VCaP (cell line): ENCODE data around the gene APBA2.

Source experiments
- H3K27ac ChIP-seq: fragments of 450-650 bp; 2 replicates; pipeline ENCODE4 v1.5.1; 2017
- CTCF ChIP-seq: fragments of 450-650 bp; conservative IDR thresholded peaks from 2 replicates; pipeline ENCODE4 v1.5.1; 2017; ENCODE audit warnings: mild to moderate bottlenecking, moderate library complexity

APBA2 gene

DNA sequence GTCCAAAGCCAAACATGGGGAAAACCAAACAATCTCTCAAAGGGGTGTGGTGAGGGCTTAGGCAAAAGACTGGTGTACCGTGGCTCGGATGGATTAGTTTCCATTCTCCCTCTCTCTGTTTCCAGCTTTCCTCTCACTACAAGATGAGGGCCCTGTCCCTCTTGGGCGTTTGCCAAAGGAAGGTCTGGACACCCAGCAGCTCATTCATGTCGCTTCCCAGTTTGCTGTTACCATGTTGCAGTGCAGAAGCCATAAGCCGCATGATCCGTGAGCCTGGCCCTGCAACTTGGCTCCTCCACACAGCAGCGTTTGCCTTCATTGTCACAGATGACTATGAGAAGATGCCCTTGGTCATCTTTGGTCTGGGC, 92.2 kb downstream of the APBA2 start:
- no peak for TF ChIP-seq CTCF
- no peak overlapping the region for H3K27ac ChIP-seq

DNA sequence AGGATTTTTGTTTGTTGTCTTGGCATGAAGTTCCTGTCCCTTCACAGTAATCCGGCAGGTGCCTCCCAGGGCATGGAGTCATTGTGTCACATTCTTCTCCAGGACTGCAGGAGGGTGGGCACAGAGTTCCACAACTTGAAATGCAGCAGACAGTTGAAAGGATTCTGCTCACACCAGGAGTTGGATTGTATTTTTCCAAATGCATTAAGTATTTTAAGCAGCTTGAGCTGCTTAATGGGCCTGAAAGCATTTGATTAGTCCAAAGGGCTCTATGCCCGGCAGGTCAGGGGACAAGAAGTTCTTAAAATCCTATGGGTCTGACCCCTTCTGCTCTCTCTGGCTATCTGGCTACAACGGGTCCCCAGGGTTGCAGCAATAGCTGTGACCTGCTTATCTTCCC, 92.9 kb downstream of the APBA2 start:
- no peak for TF ChIP-seq CTCF
- no peak overlapping the region for H3K27ac ChIP-seq

- H3K27ac ChIP-seq = no peak overlapping the region
- TF ChIP-seq CTCF = no peak
Measured at GRCh38 chr15:28979208-28979841, 93.6 kb downstream of the APBA2 start.

GRCh38 chr15:28980709-28981350, 95.1 kb downstream of the APBA2 start:
- TF ChIP-seq CTCF = no peak
- H3K27ac ChIP-seq = no peak overlapping the region

- H3K27ac ChIP-seq = no peak overlapping the region
- TF ChIP-seq CTCF = no peak
Measured at GRCh38 chr15:28981351-28981720, 95.6 kb downstream of the APBA2 start.

- no peak for TF ChIP-seq CTCF
- no peak overlapping the region for H3K27ac ChIP-seq
Measured at GRCh38 chr15:28981921-28982320, 96.1 kb downstream of the APBA2 start.

- H3K27ac ChIP-seq = no peak overlapping the region
- TF ChIP-seq CTCF = no peak
Measured at GRCh38 chr15:28982886-28983285, 97.1 kb downstream of the APBA2 start.
